GM18868 (cell line): ENCODE data around the gene NRL.

Experiments used
- ATAC-seq: cut with Tn5 transposase; IDR thresholded peaks from one replicate; pipeline ENCODE4 v1.9.1; 2021; ENCODE audit warnings: mild to moderate bottlenecking, moderate library complexity; ENCODE audit not compliant: unreplicated experiment

The NRL gene

GRCh38 chr14:24114532-24115421 is at the start of gene NRL, which contains the start of gene DCAF11:
NRL (minus strand) TSS chr14:24114949; CDS start chr14:24082848, 32,101 bp downstream.
DCAF11 (plus strand) TSS chr14:24114777; CDS start chr14:24115595, 818 bp downstream.
- peak; percentile 86 for ATAC-seq

GRCh38 chr14:24162093-24162492 is 47.3 kb upstream of the NRL start:
- no peak for ATAC-seq

GRCh38 chr14:24160850-24161804 is 46.4 kb upstream of the NRL start, which contains the start of gene IRF9:
IRF9 (plus strand) TSS chr14:24161265; CDS start chr14:24162145, 880 bp downstream.
- ATAC-seq, result peak; percentile 72

DNA sequence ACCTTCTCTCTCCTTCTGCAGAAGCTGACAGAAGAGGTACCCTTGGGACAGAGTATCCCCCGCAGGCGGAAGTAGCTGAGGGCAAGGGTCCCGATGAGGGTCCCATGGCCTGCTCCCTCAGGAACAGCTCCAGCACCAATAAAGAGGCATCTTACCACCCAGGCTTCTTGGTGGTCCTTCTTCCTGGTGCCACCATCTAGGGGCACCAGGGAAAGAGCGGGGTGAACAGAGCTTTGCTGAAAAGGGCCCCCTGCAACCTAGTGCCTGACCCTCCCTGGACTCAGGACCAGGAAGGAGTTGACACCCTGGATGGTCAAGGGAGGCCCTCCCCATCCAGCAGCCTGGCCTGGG is 45.7 kb upstream of the NRL start:
- no peak for ATAC-seq

DNA sequence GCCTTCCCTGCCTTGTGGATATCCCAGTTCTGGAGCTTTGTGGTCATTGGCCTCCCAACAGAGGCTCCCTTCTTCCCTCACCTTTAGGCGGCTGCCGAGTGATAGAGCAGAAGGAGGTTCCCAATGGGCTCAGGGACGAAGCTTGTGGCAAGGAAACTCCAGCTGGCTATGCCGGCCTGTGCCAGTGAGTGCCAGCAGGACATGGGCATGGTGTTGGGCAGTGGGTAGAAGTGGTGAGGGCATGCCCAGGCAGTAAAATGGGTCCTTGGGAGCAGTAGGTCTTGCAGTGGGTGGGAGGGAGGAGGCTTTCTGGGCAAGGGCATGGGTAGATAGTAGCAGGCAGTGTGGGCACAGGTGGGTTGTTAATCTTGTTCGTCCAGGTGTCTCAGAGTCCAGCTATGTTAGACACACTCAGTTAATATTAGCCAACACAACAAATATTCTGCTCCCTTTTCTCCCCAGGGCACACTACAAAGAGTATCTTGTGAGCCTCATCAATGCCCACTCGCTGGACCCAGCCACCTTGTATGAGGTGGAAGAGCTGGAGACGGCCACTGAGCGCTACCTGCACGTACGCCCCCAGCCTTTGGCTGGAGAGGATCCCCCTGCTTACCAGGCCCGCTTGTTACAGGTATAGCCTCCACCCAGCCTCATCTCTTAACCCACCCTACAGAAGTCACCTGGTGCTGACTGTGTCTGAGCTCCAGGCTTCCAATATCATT is 45.2 kb upstream of the NRL start:
- ATAC-seq, result no peak

GRCh38 chr14:24157331-24157730 is 42.6 kb upstream of the NRL start:
- ATAC-seq, result no peak

DNA sequence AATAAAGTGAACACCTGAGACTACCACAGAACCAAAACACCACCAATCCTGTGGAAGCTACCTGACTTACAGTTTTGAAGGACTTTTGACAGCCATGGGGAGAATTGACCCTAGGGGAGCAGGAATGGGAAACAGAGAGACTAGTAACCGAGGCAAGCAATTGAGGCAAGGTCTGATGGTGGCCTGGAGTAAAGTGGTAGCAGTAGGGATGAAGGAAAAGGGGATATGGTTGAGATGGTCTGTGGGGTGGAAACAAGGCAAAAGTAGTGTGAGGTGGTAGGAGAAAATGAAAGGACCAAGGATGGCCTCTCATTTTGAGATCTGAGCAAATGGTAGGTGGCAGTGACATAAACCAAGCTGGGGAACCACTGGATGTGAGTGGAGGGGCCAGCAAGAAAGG is 42.1 kb upstream of the NRL start:
- ATAC-seq, result no peak

DNA sequence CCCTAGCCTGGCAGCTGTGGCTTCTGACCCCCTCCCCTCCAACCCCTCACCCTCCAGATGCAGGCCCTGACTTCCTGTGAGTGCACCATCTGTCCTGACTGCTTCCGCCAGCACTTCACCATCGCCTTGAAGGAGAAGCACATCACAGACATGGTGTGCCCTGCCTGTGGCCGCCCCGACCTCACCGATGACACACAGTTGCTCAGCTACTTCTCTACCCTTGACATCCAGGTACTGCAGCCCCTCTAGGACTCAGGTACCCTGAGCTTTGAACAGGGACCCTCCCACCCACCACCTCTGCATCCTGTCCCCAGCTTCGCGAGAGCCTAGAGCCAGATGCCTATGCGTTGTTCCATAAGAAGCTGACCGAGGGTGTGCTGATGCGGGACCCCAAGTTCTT is 40.4 kb upstream of the NRL start:
- ATAC-seq, result no peak

GRCh38 chr14:24151404-24152080 is 36.8 kb upstream of the NRL start:
- no peak for ATAC-seq

DNA sequence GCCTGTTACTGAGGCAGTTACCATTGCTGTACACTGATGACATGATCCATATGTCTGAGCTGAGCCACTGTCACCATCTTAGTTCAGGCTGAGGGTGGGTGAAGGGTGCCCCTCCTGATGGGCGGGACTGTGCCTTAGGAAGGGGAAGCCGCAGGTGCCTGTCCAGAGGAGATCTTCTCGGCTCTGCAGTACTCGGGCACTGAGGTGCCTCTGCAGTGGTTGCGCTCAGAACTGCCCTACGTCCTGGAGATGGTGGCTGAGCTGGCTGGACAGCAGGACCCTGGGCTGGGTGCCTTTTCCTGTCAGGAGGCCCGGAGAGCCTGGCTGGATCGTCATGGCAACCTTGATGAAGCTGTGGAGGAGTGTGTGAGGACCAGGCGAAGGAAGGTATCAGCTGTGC is 36.2 kb upstream of the NRL start:
- no peak for ATAC-seq

GRCh38 chr14:24150567-24150966 is 35.8 kb upstream of the NRL start:
- no peak for ATAC-seq

GRCh38 chr14:24150061-24150460 is 35.3 kb upstream of the NRL start:
- ATAC-seq, result no peak

DNA sequence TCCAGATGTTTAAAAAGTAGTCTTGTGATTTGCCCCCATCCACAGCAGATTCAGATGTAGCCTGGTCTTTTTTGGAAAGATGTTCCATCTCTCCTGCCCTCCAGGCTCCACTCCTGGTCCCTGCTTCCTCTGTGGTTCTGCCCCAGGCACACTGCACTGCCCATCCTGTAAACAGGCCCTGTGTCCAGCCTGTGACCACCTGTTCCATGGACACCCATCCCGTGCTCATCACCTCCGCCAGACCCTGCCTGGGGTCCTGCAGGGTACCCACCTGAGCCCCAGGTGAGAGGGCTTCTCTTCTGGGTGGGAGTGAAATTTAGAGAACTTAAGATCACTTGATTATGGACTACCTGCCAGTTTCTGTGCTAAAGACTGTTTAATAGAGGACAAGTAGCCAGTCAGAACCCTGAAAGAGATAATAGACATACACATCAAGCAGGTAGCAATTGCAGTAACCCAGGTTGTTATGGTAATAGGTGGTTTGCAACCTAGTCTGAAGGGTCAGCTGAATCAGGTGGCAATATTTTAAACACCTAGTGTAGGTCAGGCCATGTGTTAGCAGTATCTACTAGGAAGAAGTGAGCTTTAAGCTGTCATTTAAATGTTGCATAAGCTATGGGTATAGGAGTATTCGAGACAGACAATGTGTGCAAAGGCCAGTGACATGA is 34.7 kb upstream of the NRL start:
- ATAC-seq, result no peak

DNA sequence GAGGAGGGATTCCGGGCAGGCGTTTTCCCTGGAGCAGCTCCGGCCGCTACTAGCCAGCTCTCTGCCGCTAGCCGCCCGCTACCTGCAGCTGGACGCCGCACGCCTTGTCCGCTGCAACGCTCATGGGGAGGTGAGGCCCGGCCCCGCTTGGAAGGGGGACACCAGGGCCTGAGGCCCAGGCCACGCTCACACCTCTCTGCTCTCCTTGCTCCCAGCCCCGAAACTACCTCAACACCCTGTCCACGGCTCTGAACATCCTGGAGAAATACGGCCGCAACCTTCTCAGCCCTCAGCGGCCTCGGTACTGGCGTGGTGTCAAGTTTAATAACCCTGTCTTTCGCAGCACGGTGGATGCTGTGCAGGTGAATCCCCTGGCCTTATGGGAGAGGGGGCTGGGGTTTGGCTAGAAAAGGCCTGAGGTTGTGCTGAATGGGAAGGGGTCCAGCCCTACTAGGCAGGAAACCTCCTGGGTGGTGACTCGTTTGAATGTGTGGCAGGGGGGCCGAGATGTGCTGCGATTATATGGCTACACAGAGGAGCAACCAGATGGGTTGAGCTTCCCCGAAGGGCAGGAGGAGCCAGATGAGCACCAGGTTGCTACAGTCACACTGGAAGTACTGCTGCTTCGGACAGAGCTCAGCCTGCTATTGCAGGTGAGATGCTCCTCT is 33.1 kb upstream of the NRL start:
- no peak for ATAC-seq

- ATAC-seq, result peak; percentile 83
Measured at GRCh38 chr14:24146978-24147760, 32.4 kb upstream of the NRL start, which contains the start of gene RNF31. RNF31 (plus strand) TSS chr14:24147498; CDS start chr14:24147699, 201 bp downstream.

GRCh38 chr14:24146453-24146977 is 31.8 kb upstream of the NRL start, which contains the start of gene PSME2:
PSME2 (minus strand) TSS chr14:24146610; CDS start chr14:24146581, 29 bp downstream.
- ATAC-seq, result peak; percentile 63

DNA sequence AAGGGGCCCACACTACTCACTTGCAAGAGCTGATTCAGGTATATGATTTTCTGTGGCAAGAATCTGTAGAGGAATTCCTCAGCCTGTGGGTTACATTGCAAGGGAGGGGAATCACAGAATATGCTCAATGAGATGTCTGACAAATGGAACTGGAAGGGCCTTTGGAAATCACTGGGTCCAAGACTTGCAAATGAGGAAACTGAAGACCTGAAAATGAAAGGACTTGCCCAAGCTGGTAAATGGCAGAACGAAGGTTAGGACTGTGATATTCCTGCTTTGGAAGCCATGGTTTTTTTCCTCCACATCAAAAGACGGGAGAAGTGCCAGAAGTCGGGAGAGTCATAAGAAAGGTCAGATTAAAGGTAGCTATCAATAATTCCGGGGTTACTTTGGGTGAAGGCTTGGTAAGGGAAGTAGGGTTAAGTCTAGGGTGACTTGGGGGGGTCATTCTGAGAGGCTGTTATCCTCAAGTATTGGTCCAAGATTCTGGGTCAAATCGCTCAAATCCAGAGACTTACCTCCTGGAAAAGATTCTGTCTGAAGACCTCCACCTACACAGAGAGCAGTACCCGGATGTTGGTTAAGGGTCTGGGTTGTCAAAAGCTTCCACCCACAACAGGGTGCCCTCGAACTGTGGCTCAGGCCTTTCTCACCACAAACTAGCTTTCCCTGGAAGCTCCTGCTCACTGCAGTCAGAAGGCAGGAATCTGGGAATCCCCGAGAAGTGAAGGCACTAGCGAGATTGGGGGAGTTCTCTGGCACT is 31.1 kb upstream of the NRL start:
- ATAC-seq, result no peak
